ENCODE results near the gene MMP25.

MMP25 gene

DNA sequence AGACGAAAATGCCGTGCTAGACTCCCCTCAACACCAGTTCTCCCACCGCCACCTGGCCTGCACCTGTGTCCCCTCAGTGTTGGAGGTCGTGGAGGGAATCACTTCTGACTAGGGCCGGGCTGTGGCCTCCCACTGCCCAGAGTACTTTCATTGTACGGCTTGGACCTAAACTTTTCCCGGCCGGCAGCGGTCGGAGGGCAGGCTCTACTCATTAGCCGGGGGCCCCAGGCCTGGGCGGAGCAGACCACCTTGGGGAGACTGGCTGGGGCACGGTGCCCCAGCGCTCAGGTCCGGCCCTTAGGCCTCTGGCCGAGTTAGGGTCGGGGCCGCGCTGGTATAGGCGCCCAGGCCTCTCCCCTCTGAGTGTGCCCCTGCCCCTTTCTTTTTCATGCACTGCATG lies 29.0 kb upstream of the MMP25 start:
- TF ChIP-seq, protein P1, sequence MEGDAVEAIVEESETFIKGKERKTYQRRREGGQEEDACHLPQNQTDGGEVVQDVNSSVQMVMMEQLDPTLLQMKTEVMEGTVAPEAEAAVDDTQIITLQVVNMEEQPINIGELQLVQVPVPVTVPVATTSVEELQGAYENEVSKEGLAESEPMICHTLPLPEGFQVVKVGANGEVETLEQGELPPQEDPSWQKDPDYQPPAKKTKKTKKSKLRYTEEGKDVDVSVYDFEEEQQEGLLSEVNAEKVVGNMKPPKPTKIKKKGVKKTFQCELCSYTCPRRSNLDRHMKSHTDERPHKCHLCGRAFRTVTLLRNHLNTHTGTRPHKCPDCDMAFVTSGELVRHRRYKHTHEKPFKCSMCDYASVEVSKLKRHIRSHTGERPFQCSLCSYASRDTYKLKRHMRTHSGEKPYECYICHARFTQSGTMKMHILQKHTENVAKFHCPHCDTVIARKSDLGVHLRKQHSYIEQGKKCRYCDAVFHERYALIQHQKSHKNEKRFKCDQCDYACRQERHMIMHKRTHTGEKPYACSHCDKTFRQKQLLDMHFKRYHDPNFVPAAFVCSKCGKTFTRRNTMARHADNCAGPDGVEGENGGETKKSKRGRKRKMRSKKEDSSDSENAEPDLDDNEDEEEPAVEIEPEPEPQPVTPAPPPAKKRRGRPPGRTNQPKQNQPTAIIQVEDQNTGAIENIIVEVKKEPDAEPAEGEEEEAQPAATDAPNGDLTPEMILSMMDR (IDR thresholded peaks at IDR 0.05; ENCODE audit: borderline replicate concordance, insufficient read depth, low read depth, low read length) = no peak
- H3K4me3 ChIP-seq (ENCODE audit: low read depth, low read length) = no peak overlapping the region

DNA sequence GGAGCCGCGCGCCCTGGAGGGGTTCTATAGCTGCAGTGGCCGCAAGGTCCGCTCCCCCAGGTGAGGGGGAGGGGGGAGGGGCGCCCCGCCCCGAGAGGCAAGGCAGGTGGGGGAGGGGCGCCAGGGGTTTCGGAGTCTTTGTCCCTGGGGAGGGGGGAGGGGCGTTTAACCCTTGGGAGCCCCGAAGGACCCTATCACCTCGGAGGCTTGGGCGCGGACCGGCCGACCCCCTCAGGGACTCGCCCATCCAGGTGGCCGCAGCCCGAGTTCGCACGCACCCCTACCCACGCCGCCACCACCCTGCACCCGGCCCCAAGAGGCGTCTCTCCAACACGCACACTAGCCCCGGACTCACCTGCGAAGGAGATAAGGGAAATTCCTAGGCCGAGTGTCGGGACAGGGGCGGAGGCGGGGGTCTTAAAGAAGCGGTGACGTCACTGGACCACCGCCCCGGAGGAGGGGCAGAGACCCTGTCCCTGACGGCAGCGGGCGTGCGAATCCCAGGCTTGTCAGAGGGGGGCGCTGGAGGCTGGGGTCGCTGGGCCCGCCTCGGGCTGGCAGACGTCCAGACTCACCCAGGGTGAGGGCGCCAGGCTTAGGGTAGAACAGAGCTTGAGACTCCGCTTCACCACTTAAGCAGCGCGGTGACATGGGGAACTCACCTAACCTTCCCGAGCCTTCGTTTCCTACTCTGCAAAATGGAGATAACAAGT lies 28.4 kb upstream of the MMP25 start, which contains the start of gene CLDN6:
TSS of gene CLDN6 (minus strand) at position 390 of the 713 bp plus-strand sequence. CDS start 2,162 bp downstream, outside the sequence.
- H3K4me3 ChIP-seq (ENCODE audit: low read depth, low read length) = no peak within 1 kb of the TSS
- TF ChIP-seq, protein P1 (IDR thresholded peaks at IDR 0.05; ENCODE audit: borderline replicate concordance, insufficient read depth, low read depth, low read length) = peak; percentile 30; the same call in 1 of the 2 replicates

DNA sequence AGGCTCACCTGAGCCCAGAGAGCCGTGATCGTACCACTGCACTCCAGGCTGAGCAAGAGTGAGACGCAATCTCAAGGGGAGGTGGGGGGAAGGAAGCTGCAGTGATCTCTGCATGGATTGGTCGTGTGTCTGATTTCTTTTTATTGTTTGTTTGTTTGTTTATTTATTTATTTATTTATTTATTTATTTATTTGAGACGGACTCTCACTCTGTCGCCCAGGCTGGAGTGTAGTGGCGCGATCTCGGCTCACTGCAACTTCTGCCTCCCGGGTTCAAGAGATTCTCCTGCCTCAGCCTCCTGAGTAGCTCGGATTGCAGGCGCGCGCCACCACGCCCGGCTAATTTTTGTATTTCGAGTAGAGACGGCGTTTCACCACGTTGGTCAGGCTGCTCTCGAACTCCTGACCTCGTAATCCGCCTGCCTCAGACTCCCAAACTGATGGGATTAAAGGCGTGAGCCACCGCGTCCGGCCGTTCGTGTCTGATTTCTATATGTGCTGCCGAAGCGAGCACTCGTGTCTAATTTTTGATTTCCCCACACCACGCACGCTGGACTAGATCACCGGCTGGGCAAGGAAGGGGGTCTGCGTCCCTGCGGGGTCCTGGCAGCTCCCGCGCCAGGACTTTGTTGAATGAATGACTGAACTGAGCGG lies 26.6 kb upstream of the MMP25 start:
- TF ChIP-seq, protein P1 (IDR thresholded peaks at IDR 0.05; ENCODE audit: borderline replicate concordance, insufficient read depth, low read depth, low read length) = no peak
- H3K4me3 ChIP-seq (ENCODE audit: low read depth, low read length) = peak overlapping the region; percentile 42

DNA sequence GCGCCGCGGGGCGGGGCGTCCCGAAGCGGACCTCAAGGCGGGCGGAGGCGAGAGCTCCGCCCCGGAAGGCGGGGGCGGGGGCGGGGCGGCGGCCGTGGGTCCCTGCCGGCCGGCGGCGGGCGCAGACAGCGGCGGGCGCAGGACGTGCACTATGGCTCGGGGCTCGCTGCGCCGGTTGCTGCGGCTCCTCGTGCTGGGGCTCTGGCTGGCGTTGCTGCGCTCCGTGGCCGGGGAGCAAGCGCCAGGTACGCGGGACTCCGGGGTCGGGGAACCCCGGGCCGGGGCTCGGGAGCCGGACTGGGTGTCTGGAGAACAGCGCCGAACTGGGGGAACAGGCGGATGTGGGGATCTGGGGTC lies 26.1 kb upstream of the MMP25 start, which contains the start of gene TNFRSF12A:
TSS of gene TNFRSF12A (plus strand) at position 122 of the 357 bp plus-strand sequence. CDS start at position 152, 30 bp downstream.
- peak within 1 kb of the TSS; percentile 54 for H3K4me3 ChIP-seq (ENCODE audit: low read depth, low read length)
- TF ChIP-seq, protein P1 (IDR thresholded peaks at IDR 0.05; ENCODE audit: borderline replicate concordance, insufficient read depth, low read depth, low read length) = no peak

DNA sequence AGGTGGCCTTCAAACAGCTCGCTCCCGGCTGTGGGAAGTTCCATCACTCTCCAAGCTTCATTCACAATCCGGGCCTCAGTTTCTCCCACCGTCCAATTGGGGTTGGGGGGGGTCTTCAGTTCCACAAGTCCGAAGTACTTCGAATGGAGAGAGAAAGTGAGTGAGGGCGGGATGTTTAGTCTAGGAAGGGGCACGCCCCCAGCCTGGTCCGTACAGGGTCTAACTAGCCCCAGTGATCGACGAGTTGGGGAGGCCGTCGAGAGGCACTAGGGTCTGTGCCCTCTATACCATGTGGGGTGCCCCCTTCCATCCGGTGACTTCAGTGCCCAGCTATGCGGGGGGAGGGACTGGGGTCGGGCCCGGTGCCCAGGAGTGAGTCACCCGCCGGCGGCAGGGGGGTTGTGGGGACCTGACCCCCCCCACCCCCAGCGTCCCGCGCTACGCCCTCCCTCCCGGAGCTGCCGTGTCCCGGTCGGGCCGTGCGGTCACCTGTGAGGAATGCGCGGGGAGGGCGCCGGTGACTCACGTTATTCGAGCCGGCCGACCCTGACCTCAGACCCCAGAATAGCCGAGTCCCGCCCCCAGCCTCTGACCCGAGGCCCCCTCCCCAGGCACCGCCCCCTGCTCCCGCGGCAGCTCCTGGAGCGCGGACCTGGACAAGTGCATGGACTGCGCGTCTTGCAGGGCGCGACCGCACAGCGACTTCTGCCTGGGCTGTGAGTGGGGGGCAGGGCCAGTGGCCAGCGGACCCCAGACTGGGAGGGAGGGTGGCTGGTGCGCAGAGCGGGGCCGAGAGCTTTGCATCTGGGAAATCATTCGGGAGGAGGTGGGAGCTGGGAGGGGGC lies 25.5 kb upstream of the MMP25 start:
- TF ChIP-seq, protein P1 (IDR thresholded peaks at IDR 0.05; ENCODE audit: borderline replicate concordance, insufficient read depth, low read depth, low read length) = no peak
- H3K4me3 ChIP-seq (ENCODE audit: low read depth, low read length) = peak overlapping the region; percentile 54

DNA sequence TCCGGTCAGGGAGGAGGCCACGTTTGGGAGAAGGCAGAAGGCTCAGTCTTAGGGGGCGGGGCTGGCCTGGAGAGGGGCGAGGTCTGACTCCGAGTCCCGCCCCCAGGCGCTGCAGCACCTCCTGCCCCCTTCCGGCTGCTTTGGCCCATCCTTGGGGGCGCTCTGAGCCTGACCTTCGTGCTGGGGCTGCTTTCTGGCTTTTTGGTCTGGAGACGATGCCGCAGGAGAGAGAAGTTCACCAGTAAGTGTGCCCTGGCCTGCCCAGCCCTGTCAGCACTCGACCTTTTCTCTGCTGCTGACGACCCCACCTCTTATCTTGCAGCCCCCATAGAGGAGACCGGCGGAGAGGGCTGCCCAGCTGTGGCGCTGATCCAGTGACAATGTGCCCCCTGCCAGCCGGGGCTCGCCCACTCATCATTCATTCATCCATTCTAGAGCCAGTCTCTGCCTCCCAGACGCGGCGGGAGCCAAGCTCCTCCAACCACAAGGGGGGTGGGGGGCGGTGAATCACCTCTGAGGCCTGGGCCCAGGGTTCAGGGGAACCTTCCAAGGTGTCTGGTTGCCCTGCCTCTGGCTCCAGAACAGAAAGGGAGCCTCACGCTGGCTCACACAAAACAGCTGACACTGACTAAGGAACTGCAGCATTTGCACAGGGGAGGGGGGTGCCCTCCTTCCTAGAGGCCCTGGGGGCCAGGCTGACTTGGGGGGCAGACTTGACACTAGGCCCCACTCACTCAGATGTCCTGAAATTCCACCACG lies 24.7 kb upstream of the MMP25 start:
- TF ChIP-seq, protein P1 (IDR thresholded peaks at IDR 0.05; ENCODE audit: borderline replicate concordance, insufficient read depth, low read depth, low read length) = peak; percentile 37; the same call in 1 of the 2 replicates
- H3K4me3 ChIP-seq (ENCODE audit: low read depth, low read length) = no peak overlapping the region

Measured in GM12875 (cell line).